SH-SY5Y (cell line): Measurements from ENCODE around the gene CACNB1.

Experiments used
- GATA2 ChIP-seq: IDR thresholded peaks from 2 replicates; pipeline ENCODE4 v1.6.1; 2011; ENCODE audit warnings: mild to moderate bottlenecking, low read depth, low read length
- GATA3 ChIP-seq: IDR thresholded peaks from 2 replicates; pipeline ENCODE4 v1.6.1; 2011; ENCODE audit warnings: low read depth, mild to moderate bottlenecking, low read length, moderate library complexity

- TF ChIP-seq GATA2, result no peak
- no peak for TF ChIP-seq GATA3
Observed at GRCh38 chr17:39212841-39213480, 15.5 kb upstream of the CACNB1 start.
